Kidney (tissue), 14 donors: Measurements from ENCODE around the gene ADD2. TPM values are rescaled to one million over a fixed set of nuclear protein-coding genes. Genes with fewer than 3 reads are reported as not detected.

Experiments used
- DNase-seq, 5 donors: peaks; one replicate each; pipeline ENCODE4 v3.0.0-alpha.2; 2013 to 2020
- FAIRE-seq: peaks from 2 replicates; lab custom pipeline; 2012; peaks lifted over from hg19 to GRCh38; lab: Jason Lieb, UNC
- H3K27ac ChIP-seq, 2 donors: one replicate each; pipeline ENCODE4 v1.7.0; 2013; ENCODE audit warnings: low read depth in 2 of 2, low read length in 2 of 2, inconsistent platforms in 1 of 2
- H3K27me3 ChIP-seq: one replicate; pipeline ENCODE4 v1.7.1; 2013; ENCODE audit warnings: low read length, inconsistent platforms; ENCODE audit not compliant: control insufficient read depth, insufficient read depth
- H3K36me3 ChIP-seq, 3 donors: one replicate each; pipeline versions ENCODE4 v1.7.0 to v1.7.1; 2013; ENCODE audit warnings: low read length in 3 of 3, control low read depth in 1 of 3, inconsistent platforms in 1 of 3; ENCODE audit not compliant: insufficient read depth in 3 of 3, control insufficient read depth in 2 of 3
- H3K4me1 ChIP-seq, 3 donors: one replicate each; pipeline versions ENCODE4 v1.7.0 to v1.7.1; 2013; ENCODE audit warnings: low read length in 3 of 3, inconsistent platforms in 1 of 3, low read depth in 1 of 3; ENCODE audit not compliant: control insufficient read depth in 2 of 3, insufficient read depth in 2 of 3
- H3K4me3 ChIP-seq, 3 donors: one replicate each; pipeline versions ENCODE4 v1.7.0 to v1.8.1; 2013; ENCODE audit warnings: low read length in 3 of 3, control low read depth in 1 of 3, inconsistent platforms in 1 of 3
- H3K9ac ChIP-seq, 3 donors: one replicate each; pipeline versions ENCODE4 v1.7.0 to v1.7.1; 2013; ENCODE audit warnings: low read length in 3 of 3, control low read depth in 1 of 3, inconsistent platforms in 1 of 3
- H3K9me3 ChIP-seq, 3 donors: one replicate each; pipeline versions ENCODE4 v1.7.0 to v1.7.1; 2013; ENCODE audit warnings: low read length in 3 of 3, control low read depth in 1 of 3, inconsistent platforms in 1 of 3; ENCODE audit not compliant: control insufficient read depth in 2 of 3, insufficient read depth in 1 of 3
- intact Hi-C: fragments of 100-400 bp; cut with DNase I; formaldehyde crosslinking; loops from one replicate; pipeline ENCODE4 v1.11.1; 2022
- polyA plus RNA-seq: library from polyadenylated mRNA; stranded (reverse); fragments of 350-450 nt; fragmentation: Illumina TruSeq; extraction: RNeasy Lipid Tissue Mini Kit (QIAGEN cat#74804); gene quantifications from one replicate; pipeline ENCODE4 v1.2.3, GENCODE V29; 2014; ENCODE audit warnings: low read depth, low replicate concordance; ENCODE audit not compliant: insufficient read depth
- total RNA-seq: library from RNA; stranded (reverse); fragmentation: NEBNext Ultra II Directional; extraction: Animal tissue kit (Norgen Biotek cat#: 25700); gene quantifications from one replicate; pipeline ENCODE4 v1.2.1, GENCODE V29; 2021
- TF ChIP-seq, protein P1 (sequence below): IDR thresholded peaks from 3 replicates; pipeline ENCODE4 v1.5.1; 2012; ENCODE audit warnings: mild to moderate bottlenecking, moderate library complexity, borderline replicate concordance; ENCODE audit not compliant: insufficient read depth; ENCODE audit errors: extremely low read depth
- donor health status: control.
- donor health status: control.
- donor health status: control.
- donor health status: control.
- donor health status: control.
- donor health status: DM: yes; HTN: yes; CAD: no.
- donor health status: Normal renal cell carcinoma (clear cell type).

Gene ADD2
- total and polyA plus RNA-seq, 2 donors from 2014 or later, result 2.9 TPM; not detected in 1

DNA sequence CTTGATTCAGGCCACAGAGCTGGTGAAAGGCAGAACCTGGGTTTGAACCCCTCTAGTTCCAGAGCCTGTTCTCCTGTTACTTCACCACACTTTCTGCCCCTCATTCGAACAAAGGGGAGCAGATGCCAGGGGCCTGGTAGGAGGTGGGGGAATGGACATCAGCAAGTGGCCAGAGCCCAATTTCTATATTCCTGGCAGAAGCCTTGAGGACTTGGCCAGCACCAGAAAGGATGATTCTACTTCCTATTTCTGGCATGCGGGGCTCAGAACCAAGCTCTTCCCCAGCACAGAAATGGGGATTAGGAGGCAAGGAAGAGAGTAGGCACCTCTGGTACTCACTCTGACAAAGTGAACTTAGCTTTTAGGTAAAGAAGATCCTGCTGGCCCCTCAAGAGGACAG lies 49.3 kb downstream of the ADD2 start:
- FAIRE-seq (no peak), DNase-seq (no peak)
- no peak overlapping the region for H3K9ac ChIP-seq
- no peak overlapping the region for H3K4me3 ChIP-seq
- no peak overlapping the region for H3K27ac ChIP-seq
- intact Hi-C loops, result no loop called here
- TF ChIP-seq, protein P1, sequence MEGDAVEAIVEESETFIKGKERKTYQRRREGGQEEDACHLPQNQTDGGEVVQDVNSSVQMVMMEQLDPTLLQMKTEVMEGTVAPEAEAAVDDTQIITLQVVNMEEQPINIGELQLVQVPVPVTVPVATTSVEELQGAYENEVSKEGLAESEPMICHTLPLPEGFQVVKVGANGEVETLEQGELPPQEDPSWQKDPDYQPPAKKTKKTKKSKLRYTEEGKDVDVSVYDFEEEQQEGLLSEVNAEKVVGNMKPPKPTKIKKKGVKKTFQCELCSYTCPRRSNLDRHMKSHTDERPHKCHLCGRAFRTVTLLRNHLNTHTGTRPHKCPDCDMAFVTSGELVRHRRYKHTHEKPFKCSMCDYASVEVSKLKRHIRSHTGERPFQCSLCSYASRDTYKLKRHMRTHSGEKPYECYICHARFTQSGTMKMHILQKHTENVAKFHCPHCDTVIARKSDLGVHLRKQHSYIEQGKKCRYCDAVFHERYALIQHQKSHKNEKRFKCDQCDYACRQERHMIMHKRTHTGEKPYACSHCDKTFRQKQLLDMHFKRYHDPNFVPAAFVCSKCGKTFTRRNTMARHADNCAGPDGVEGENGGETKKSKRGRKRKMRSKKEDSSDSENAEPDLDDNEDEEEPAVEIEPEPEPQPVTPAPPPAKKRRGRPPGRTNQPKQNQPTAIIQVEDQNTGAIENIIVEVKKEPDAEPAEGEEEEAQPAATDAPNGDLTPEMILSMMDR, result no peak
- H3K4me1 ChIP-seq, result no peaks in the 10 kb centered on the region
- H3K36me3 ChIP-seq, result no peaks in the 10 kb centered on the region
- H3K9me3 ChIP-seq, result no peaks in the 10 kb centered on the region
- H3K27me3 ChIP-seq, result no peaks in the 10 kb centered on the region

GRCh38 chr2:70718241-70718640 lies 49.8 kb downstream of the ADD2 start:
- no peaks in the 10 kb centered on the region for H3K9me3 ChIP-seq
- no peak overlapping the region for H3K9ac ChIP-seq
- DNase-seq, result no peak
- TF ChIP-seq, protein P1, result no peak
- no peak overlapping the region for H3K4me3 ChIP-seq
- no peak for FAIRE-seq
- H3K36me3 ChIP-seq, result no peaks in the 10 kb centered on the region
- H3K4me1 ChIP-seq, result no peaks in the 10 kb centered on the region
- H3K27ac ChIP-seq, result no peak overlapping the region
- intact Hi-C loops, result no loop called here
- H3K27me3 ChIP-seq, result no peaks in the 10 kb centered on the region

DNA sequence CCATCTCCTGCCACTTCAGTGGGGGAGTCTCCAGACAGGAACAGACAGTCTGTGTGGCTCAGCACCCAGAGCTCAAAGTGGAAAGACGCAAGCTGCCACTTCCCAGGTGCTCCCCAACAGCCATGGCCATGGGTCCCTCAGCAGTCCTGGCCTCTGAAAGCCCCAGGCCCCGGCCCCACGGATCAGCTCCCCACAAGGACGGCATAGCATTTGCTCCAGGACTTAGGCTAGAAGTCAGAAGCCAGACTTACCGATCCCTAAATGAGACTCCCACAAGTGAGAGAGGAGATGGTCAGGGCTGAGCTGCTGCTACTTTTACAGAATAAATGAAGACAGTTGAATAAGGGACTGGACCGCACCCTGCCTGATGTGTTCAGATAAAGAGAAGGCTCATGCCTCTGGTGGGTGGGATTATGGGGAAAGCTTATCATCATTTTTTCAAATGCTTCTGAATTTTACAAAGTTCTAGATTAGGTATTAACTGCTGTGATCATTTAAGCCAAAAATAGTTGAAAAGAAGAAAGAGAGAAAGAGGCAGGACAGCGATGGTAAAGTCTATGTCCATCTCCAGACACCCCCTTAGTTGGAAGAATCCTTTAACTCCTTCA lies 50.5 kb downstream of the ADD2 start:
- H3K27me3 ChIP-seq, result no peaks in the 10 kb centered on the region
- H3K36me3 ChIP-seq, result no peaks in the 10 kb centered on the region
- intact Hi-C loops, result no loop called here
- no peak overlapping the region for H3K4me3 ChIP-seq
- H3K9me3 ChIP-seq, result no peaks in the 10 kb centered on the region
- FAIRE-seq, result no peak
- TF ChIP-seq, protein P1, result no peak
- no peak overlapping the region for H3K9ac ChIP-seq
- no peak for DNase-seq
- H3K27ac ChIP-seq, result no peak overlapping the region
- H3K4me1 ChIP-seq, result no peaks in the 10 kb centered on the region

- TF ChIP-seq, protein P1, result no peak
- FAIRE-seq (no peak), DNase-seq (no peak)
- H3K27me3 ChIP-seq, result no peaks in the 10 kb centered on the region
- no peaks in the 10 kb centered on the region for H3K4me1 ChIP-seq
- H3K9ac ChIP-seq, result no peak overlapping the region
- H3K9me3 ChIP-seq, result no peaks in the 10 kb centered on the region
- no peaks in the 10 kb centered on the region for H3K36me3 ChIP-seq
- H3K27ac ChIP-seq, result no peak overlapping the region
- H3K4me3 ChIP-seq, result no peak overlapping the region
- intact Hi-C loops, result no loop called here
Measured at GRCh38 chr2:70716951-70717350, 51.0 kb downstream of the ADD2 start.
